Measurements from ENCODE around the gene EAPP.

GRCh38 chr14:34496679-34497513 is 42.6 kb downstream of the EAPP start:
- TF ChIP-seq CTCF (conservative IDR thresholded peaks at IDR 0.05; ENCODE audit: low read depth, low read length) (peak; percentile 38), RCOR1 (IDR thresholded peaks at IDR 0.05; ENCODE audit: insufficient replicate concordance, low read length) (peak; percentile 73)

All from IMR-90 (cell line).